Osteoblast (primary cell): ENCODE results near the gene FIZ1. TPM values are rescaled to one million over a fixed set of nuclear protein-coding genes. Genes with fewer than 3 reads are reported as not detected.

Experiments
- DNase-seq: peaks from one replicate; pipeline ENCODE4 v3.0.0; 2011; ENCODE audit warnings: low spot score, mixed read lengths; ENCODE audit not compliant: insufficient read length; ENCODE audit errors: missing footprints
- H2AFZ ChIP-seq: 2 replicates; pipeline ENCODE4 v1.6.0; 2011; ENCODE audit warnings: mild to moderate bottlenecking, low read length
- H3K27ac ChIP-seq: 2 replicates; pipeline ENCODE4 v1.5.1; 2011; ENCODE audit warnings: mild to moderate bottlenecking, low read depth, low read length, moderate library complexity
- H3K27me3 ChIP-seq: 2 replicates; pipeline ENCODE4 v1.6.0; 2012; ENCODE audit warnings: mild to moderate bottlenecking, control low read depth, inconsistent platforms, low read length, moderate library complexity; ENCODE audit not compliant: insufficient read depth
- H3K36me3 ChIP-seq: 2 replicates; pipeline ENCODE4 v1.5.1; 2011; ENCODE audit warnings: mild to moderate bottlenecking, low read length, control low read depth, moderate library complexity; ENCODE audit not compliant: insufficient read depth
- H3K4me1 ChIP-seq: 2 replicates; pipeline ENCODE4 v1.5.1; 2011; ENCODE audit warnings: mild to moderate bottlenecking, low read length, control low read depth, moderate library complexity; ENCODE audit not compliant: insufficient read depth
- H3K4me2 ChIP-seq: 2 replicates; pipeline ENCODE4 v1.6.0; 2011; ENCODE audit warnings: mild to moderate bottlenecking, low read length; ENCODE audit not compliant: insufficient read depth
- H3K4me3 ChIP-seq: fragments of 200-600 bp; sonication (generic); 3 replicates; pipeline ENCODE4 v1.5.1; 2012; ENCODE audit warnings: mild to moderate bottlenecking, low read length, inconsistent platforms; ENCODE audit not compliant: insufficient read depth
- H3K79me2 ChIP-seq: 2 replicates; pipeline ENCODE4 v1.6.0; 2012; ENCODE audit warnings: mild to moderate bottlenecking, low read length, control low read depth, inconsistent platforms; ENCODE audit not compliant: insufficient read depth
- H3K9me3 ChIP-seq: 2 replicates; pipeline ENCODE4 v1.5.1; 2011; ENCODE audit warnings: low read depth, low read length, control low read depth
- H4K20me1 ChIP-seq: 2 replicates; pipeline ENCODE4 v1.6.0; 2012; ENCODE audit warnings: mild to moderate bottlenecking, low read length, control low read depth; ENCODE audit not compliant: insufficient read depth
- CTCF ChIP-seq: IDR thresholded peaks from 2 replicates; pipeline ENCODE4 v1.5.1; 2011; ENCODE audit warnings: mild to moderate bottlenecking, low read depth, low read length, moderate library complexity; ENCODE audit errors: extremely low read depth
- total RNA-seq: library from RNA; depleted of rRNA; stranded (reverse); fragments of >200 nt; gene quantifications from 2 replicates; pipeline ENCODE4 v1.2.3, GENCODE V29; 2012

FIZ1 gene
- total RNA-seq, 1 donor: 3.6 TPM

- Histone ChIP-seq H4K20me1 (peaks cover 7% of the 10 kb centered on the region), H3K9me3 (no peaks in the 10 kb centered on the region), H3K27ac (peak overlapping the region; percentile 99), H3K4me2 (peak overlapping the region; percentile 93), H2AFZ (no peak overlapping the region), H3K4me3 (peak overlapping the region; percentile 97), H3K27me3 (no peaks in the 10 kb centered on the region), H3K4me1 (peaks cover 21% of the 10 kb centered on the region), H3K79me2 (peaks cover 43% of the 10 kb centered on the region), H3K36me3 (no peaks in the 10 kb centered on the region)
- peak; percentile 82 for DNase-seq
- TF ChIP-seq CTCF: no peak
Measured at GRCh38 chr19:55635856-55636440, 36.6 kb upstream of the FIZ1 start.

GRCh38 chr19:55635334-55635717 is 36.0 kb upstream of the FIZ1 start:
- no peak for TF ChIP-seq CTCF
- peak; percentile 86 for DNase-seq

GRCh38 chr19:55633861-55634260 is 34.5 kb upstream of the FIZ1 start:
- Histone ChIP-seq H2AFZ (peak overlapping the region; percentile 85), H3K4me1 (peaks cover 13% of the 10 kb centered on the region), H3K4me2 (peak overlapping the region; percentile 93), H3K79me2 (peaks cover 39% of the 10 kb centered on the region), H4K20me1 (peaks cover 7% of the 10 kb centered on the region), H3K4me3 (no peak overlapping the region), H3K9me3 (no peaks in the 10 kb centered on the region), H3K36me3 (no peaks in the 10 kb centered on the region), H3K27ac (no peak overlapping the region), H3K27me3 (no peaks in the 10 kb centered on the region)
- DNase-seq: peak; percentile 8
- no peak for TF ChIP-seq CTCF

More at GRCh38 chr19:55635334-55635717, 36.0 kb upstream of the FIZ1 start:
- peaks cover 18% of the 10 kb centered on the region for H3K4me1 ChIP-seq
- H3K36me3 ChIP-seq: no peaks in the 10 kb centered on the region
- H2AFZ ChIP-seq: peak overlapping the region; percentile 85
- H3K4me3 ChIP-seq: peak overlapping the region; percentile 97
- no peaks in the 10 kb centered on the region for H3K27me3 ChIP-seq
- H4K20me1 ChIP-seq: peaks cover 7% of the 10 kb centered on the region
- H3K27ac ChIP-seq: peak overlapping the region; percentile 99
- no peaks in the 10 kb centered on the region for H3K9me3 ChIP-seq
- peaks cover 43% of the 10 kb centered on the region for H3K79me2 ChIP-seq
- H3K4me2 ChIP-seq: peak overlapping the region; percentile 93

- Histone ChIP-seq H3K79me2 (peaks cover 28% of the 10 kb centered on the region), H3K27ac (no peak overlapping the region), H3K27me3 (no peaks in the 10 kb centered on the region), H3K9me3 (no peaks in the 10 kb centered on the region), H3K4me2 (no peak overlapping the region), H3K36me3 (no peaks in the 10 kb centered on the region), H4K20me1 (peaks cover 7% of the 10 kb centered on the region), H3K4me3 (no peak overlapping the region), H3K4me1 (peaks cover 13% of the 10 kb centered on the region), H2AFZ (peak overlapping the region; percentile 86)
- DNase-seq: peak; percentile 93
- TF ChIP-seq CTCF: peak; percentile 86
Measured at GRCh38 chr19:55632463-55632834, 33.1 kb upstream of the FIZ1 start.
